Measurements from ENCODE around the gene SLC25A45. TPM values are rescaled to one million over a fixed set of nuclear protein-coding genes. Genes with fewer than 3 reads are reported as not detected.

Gene SLC25A45
- total RNA-seq, 4 donors from 2014 or later, result 0.29 to 5.9 (median 5.3) TPM; not detected in 1

GRCh38 chr11:65401803-65402248 lies 19.4 kb upstream of the SLC25A45 start:
- Histone ChIP-seq H3K4me3 (no peak overlapping the region), H3K27me3 (no peaks in the 10 kb centered on the region), H3K4me1 (no peaks in the 10 kb centered on the region), H3K9me3 (no peaks in the 10 kb centered on the region), H3K36me3 (no peaks in the 10 kb centered on the region), H3K27ac (no peak overlapping the region)
- intact Hi-C loops (cut with DNase I; ENCODE audit: low total_unique reads), result no loop called here
- DNase-seq, result no peak
- TF ChIP-seq POLR2A (IDR thresholded peaks at IDR 0.05) (no peak), CTCF (IDR thresholded peaks at IDR 0.05) (no peak)

GRCh38 chr11:65401073-65401802 lies 18.8 kb upstream of the SLC25A45 start:
- Histone ChIP-seq H3K4me3 (no peak overlapping the region), H3K27ac (no peak overlapping the region), H3K4me1 (no peaks in the 10 kb centered on the region), H3K27me3 (no peaks in the 10 kb centered on the region), H3K9me3 (no peaks in the 10 kb centered on the region), H3K36me3 (no peaks in the 10 kb centered on the region)
- no peak for DNase-seq
- intact Hi-C loops (cut with DNase I; ENCODE audit: low total_unique reads), result no loop called here
- TF ChIP-seq CTCF (IDR thresholded peaks at IDR 0.05) (no peak), POLR2A (IDR thresholded peaks at IDR 0.05) (no peak)

GRCh38 chr11:65400307-65401072 lies 18.0 kb upstream of the SLC25A45 start:
- TF ChIP-seq CTCF (IDR thresholded peaks at IDR 0.05) (no peak), POLR2A (IDR thresholded peaks at IDR 0.05) (no peak)
- no peaks in the 10 kb centered on the region for H3K36me3 ChIP-seq
- DNase-seq, result no peak
- H3K27ac ChIP-seq, result no peak overlapping the region
- no peaks in the 10 kb centered on the region for H3K27me3 ChIP-seq
- H3K4me1 ChIP-seq, result no peaks in the 10 kb centered on the region
- intact Hi-C loops (cut with DNase I; ENCODE audit: low total_unique reads), result no loop called here
- no peaks in the 10 kb centered on the region for H3K9me3 ChIP-seq
- H3K4me3 ChIP-seq, result no peak overlapping the region

GRCh38 chr11:65399845-65400244 lies 17.4 kb upstream of the SLC25A45 start:
- Histone ChIP-seq H3K27me3 (no peaks in the 10 kb centered on the region), H3K9me3 (no peaks in the 10 kb centered on the region), H3K36me3 (no peaks in the 10 kb centered on the region), H3K4me1 (no peaks in the 10 kb centered on the region), H3K27ac (no peak overlapping the region), H3K4me3 (no peak overlapping the region)
- DNase-seq, result no peak
- TF ChIP-seq CTCF (IDR thresholded peaks at IDR 0.05), result no peak
- intact Hi-C loops (cut with DNase I; ENCODE audit: low total_unique reads), result no loop called here

GRCh38 chr11:65399249-65399648 lies 16.8 kb upstream of the SLC25A45 start:
- Histone ChIP-seq H3K4me1 (no peaks in the 10 kb centered on the region), H3K4me3 (no peak overlapping the region), H3K9me3 (no peaks in the 10 kb centered on the region), H3K27ac (no peak overlapping the region), H3K27me3 (no peaks in the 10 kb centered on the region), H3K36me3 (no peaks in the 10 kb centered on the region)
- DNase-seq, result no peak
- TF ChIP-seq CTCF (IDR thresholded peaks at IDR 0.05), result no peak
- no peak for TF ChIP-seq POLR2A (IDR thresholded peaks at IDR 0.05)
- intact Hi-C loops (cut with DNase I; ENCODE audit: low total_unique reads), result no loop called here

Data from uterus (tissue), 4 donors.